Peyer's patch (tissue), 4 donors: ENCODE measurements around the gene LMAN1.

Source experiments
- CTCF ChIP-seq, 6 experiments: fragments of 450-650 bp in 4 of 6; fragments of 200-600 bp in 2 of 6; sonication (generic) in 1 of 6; IDR thresholded peaks; one replicate each; pipeline ENCODE4 v1.5.1; 2017 to 2019; ENCODE audit warnings: antibody characterized with exemption in 6 of 6, mild to moderate bottlenecking in 3 of 6, moderate library complexity in 1 of 6
- POLR2A ChIP-seq, 2 donors: fragments of 450-650 bp; IDR thresholded peaks; one replicate each; pipeline ENCODE4 v1.5.1; 2017; ENCODE audit warnings: antibody characterized with exemption in 2 of 2, mild to moderate bottlenecking in 2 of 2, moderate library complexity in 2 of 2

GRCh38 chr18:59360381-59360780, 1.3 kb upstream of the LMAN1 start:
- TF ChIP-seq POLR2A (IDR thresholded peaks at IDR 0.05) (no peak), CTCF (IDR thresholded peaks at IDR 0.05) (no peak)
